GM12873 (cell line): ENCODE data around the gene CDC27.

Experiments used
- CTCF ChIP-seq: IDR thresholded peaks from 2 replicates; pipeline ENCODE4 v1.5.1; 2012; ENCODE audit warnings: low read depth, mild to moderate bottlenecking, moderate library complexity, low read length, control low read depth; ENCODE audit not compliant: insufficient read depth; ENCODE audit errors: missing control alignments

The CDC27 gene

DNA sequence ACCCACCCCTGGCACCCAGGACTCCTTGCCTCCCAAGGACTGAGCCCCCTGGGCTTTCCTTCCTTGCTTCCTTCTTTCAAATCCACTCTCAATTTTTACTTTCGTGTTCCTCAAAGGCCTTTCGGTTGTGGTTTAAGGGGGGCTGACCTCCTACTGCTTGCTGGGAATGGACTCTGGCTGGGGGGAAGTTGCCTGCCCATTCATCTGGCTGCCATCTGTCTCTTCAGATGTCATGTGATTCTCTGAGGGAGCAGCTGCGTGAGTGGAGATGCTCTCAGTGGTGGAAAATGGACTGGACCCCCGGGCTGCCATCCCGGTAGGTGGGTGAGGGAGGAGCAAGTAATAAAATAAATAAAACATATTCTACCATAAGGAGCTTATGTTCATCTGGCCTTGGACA is 116.2 kb downstream of the CDC27 start:
- no peak for TF ChIP-seq CTCF
